Measurements from ENCODE around the gene CAPN8.
A peak's percentile ranks its signal among the peaks of the same experiment; 100 is the strongest.

CAPN8 gene

DNA sequence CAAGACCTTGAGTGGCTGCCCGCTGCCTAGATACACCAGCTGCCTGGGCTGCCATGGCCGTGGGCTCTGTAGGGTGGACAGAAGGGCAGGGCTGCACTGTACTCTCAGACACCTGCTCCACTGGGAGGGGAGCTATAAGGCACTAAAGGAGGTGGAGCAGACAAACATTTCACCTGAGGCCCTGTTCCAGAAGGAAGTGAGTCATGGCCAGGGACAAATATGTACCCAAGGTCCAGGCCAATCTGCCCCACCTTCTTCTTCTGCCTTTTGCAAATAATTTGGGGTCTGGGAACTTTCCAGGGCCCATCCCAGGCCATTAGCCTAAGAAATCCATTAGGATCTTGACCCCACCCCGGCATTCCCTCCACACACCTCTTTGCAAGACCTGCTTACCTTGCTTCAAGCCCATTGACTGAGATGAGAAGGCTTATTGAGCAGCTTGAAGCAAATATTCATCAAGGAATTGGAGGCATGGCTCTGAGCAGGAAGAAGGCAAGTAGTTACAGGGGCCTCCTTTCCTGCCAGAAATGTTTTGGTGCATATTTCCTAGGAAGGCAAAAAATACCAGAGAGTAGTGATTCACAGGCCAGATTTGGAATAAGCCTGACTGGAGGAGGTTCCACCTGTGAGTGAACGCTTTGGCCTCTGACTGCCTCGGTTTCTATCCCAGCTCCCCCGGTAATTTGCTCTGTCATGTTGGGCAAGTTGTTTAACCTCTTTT is at the start of gene CAPN8:
Gene CAPN8 (minus strand): TSS at position 110 of the 721 bp plus-strand sequence. CDS start 55 bp downstream, at position 55.
- DNase-seq (ENCODE audit: low spot score): no peak

DNA sequence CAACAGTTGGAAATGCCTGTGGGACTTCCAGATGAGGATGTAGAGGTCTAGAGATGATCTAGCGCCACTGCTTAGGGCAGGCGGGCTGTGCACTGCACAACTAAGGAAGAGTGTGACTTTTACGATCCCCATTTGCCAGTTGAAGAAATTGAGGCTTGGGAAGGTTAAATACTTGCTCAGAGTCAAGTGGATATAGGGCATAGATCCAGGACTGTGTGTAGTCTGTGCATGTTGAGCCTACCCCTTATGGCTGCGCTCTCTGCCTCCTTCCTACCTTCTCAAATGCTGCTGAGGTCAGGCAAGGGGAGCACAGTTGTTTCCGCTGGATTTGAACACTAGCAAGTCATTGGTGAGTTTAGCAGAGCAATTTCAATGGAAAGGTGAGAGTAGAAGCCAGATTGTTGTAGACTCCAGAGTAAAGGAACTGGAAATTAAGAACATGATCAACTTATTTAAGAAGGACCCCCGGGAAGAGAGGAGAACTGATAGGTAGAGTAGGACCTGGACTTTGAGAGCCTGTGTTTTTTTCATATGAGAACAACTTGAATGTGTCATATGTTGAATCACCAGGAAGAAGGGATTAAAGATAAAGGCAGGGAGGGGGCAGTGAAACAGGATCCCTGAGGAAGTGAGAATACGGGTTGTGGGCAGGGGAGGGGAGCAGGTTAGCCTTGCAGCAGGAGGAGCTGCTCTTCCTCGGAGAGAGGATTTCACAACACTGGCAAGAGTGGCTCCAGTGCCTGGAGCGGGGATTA is 49.5 kb upstream of the CAPN8 start:
- DNase-seq (ENCODE audit: low spot score): no peak

DNA sequence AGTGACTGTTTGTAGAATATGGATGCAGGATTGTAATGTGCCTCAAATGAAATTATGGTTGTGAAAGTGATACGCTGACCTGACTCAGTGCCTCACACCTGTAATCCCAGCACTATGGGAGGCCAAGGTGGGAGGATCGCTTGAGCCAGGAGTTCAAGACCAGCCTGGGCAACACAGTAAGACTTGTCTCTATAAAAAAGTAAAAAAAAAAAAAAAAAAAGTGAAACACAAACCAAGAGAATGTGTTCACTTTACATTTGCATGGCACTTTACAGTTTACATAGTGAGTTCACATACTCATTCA is 48.9 kb upstream of the CAPN8 start:
- no peak for DNase-seq (ENCODE audit: low spot score)

DNA sequence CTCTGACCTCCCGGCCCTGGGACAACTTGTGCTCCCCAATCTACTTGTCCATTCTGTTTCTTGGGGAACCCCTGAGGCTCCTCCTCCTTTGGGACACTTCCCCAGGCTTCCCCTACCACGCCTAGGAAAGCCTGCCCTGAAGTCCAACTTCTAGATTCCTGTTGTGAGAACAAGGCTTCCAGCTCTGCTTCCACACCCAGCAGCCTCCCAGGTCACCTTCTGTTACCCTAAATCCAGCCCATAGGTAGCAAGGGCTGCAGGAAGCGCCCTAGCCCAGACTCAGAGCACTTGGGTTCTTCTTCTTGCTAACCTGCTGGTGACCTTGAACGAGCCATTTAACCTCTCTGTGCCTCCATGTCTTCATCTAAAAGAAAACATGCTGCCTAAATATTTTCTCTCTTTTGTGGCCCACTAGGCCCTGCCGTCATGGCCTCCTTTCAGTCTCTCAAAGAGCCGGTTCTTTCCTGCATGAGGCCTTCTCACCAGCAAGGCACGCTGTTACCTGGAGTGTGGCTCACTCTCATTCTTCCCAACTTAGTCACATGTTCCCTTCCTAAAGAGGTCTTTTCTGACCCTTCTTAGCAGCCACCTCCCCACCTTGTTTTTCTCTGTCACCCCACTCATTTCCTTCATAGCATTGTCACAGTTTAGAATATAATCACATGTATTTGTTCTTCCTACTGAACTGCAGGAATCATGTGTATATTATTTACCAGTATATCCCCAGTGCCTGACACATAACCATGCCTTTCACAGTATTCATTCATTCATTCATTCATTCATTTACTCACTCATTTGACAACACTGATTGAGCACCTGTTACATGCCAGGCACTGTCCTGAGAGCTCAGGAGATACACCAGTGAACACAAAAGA is 48.3 kb upstream of the CAPN8 start:
- DNase-seq (ENCODE audit: low spot score): no peak

DNA sequence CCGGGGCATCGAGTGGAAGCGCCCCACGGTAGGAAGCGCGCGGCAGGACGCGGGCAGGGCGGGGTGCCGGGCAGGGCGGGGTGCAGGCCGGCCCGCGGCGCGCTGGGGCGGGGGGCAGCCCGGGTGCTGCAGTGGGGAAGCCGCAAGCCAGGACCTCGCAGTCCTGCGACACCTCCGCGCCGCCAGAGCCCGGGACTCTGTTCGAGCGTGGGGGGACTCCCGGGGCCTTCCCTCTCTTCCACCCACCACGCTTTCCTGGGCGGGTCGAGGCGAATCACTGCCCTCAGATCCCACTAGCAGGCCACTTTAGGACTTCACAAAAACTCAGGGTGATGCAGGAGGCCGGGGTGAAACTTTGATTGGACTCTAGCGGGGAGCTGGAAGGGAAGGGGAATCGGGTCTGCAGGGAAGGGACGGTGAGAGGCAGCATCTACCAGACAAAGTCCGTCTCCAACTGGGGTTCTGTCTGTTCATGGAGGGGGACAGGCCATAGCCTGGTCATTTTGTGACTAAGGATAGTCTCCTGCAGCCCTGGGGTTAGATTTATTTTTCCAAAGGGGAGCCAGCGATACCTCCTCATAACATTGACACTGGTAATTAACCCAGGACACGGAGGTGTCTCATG is 47.5 kb upstream of the CAPN8 start:
- no peak for DNase-seq (ENCODE audit: low spot score)

DNA sequence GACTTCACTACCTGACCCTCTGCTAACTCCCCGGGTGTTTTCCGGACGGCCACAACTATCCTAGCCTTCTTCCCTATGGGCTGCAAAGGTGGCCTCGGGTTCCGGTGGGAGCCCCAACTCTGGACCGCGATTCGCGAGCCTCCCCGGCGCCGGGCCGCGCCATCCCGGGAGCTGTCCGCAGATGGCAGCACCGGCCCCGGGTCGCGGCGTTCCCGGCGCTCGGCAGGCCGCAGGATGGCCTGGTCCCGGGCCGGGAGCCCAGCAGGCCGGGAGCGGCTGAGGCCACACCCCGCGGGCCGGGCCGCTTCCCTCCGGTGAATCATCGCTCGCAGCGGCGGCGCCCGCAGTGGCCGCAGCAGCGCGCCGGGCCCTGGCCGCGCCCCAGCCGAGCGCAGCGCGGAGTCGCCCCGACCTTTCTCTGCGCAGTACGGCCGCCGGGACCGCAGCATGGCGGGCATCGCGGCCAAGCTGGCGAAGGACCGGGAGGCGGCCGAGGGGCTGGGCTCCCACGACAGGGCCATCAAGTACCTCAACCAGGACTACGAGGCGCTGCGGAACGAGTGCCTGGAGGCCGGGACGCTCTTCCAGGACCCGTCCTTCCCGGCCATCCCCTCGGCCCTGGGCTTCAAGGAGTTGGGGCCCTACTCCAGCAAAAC is 46.8 kb upstream of the CAPN8 start, which contains the start of gene CAPN2:
Gene CAPN2 (plus strand): TSS at position 346 of the 656 bp plus-strand sequence. CDS start 102 bp downstream, at position 448.
- DNase-seq (ENCODE audit: low spot score): peak; percentile 84

DNA sequence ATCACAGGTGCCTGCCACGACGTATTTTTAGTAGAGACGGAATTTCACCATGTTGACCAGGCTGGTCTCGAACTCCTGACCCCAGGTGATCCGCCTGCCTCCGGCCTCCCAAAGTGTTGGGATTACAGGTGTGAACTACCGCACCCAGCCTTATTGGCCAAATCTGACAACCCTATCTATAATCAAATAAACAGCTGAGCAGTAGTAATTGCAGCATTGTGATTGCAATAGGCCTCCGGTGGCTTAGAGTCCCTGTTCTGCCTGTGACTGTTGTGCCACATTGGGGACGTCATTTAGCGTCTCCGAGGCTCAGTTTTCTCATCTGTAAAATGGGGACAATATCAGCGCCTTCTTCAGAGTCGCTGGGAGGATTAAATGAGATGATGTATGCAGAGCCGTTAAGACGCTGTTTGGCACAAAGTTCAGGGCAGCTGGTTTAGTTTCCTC is 46.3 kb upstream of the CAPN8 start:
- DNase-seq (ENCODE audit: low spot score): no peak

DNA sequence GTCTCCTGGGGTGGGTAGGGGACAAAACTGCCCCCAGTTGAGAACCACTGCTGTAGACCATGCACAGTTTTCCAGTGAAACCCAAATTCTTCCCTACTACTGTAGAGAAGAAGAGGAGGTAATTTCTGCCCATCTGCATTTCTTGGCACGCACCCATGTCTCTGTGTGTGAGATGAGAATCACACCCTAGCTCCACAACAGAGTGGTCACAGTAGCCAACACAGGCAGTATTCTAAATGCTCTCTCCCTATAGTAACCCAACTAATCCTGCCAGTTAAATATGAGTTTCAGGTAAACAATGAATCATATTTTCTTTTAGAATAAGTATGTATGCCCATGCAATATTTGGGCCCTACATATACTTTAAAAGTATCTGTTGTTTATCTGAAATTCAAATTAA is 45.7 kb upstream of the CAPN8 start:
- no peak for DNase-seq (ENCODE audit: low spot score)

DNA sequence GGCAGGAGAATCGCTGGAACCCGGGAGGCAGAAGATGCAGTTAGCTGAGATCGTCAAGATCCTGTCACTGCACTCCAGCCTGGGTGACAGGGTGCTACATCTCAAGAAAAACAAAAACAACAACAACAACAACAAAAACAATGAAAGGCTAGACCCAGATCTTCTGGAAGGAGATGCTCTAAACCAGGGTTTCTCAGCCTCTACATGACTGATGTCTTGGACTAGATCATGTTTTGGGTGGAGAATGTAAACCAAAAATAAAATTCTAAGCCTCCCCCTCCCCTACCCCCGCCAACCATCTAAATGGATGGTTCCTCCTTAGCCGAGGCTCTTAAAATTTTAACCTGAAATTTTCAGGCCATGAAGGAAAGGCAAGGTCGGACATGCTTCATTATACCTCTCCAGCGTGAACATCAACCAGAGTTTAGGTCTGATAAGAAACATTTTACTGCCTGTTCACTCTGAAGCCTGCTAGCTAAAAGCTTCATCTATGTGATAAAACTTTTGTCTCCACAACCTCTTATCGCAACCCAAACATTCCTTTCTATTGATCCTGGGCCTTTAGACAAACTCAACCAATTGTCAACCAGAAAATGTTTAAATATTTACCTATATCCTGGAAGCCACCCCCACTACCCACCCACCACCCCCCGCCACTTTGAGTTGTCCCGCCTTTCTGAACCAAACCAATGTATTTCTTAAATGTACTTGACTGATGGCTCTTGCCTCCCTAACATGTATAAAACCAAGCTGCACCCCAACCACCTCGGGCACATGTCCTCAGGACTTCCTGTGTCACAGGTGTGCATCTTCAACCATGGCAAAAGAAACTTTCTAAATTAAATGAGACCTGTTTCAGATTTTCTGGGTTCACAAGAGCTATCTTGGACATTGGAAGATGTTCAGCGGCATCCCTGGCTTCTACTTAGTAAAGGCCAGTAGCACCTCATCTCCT is 45.0 kb upstream of the CAPN8 start:
- no peak for DNase-seq (ENCODE audit: low spot score)

DNA sequence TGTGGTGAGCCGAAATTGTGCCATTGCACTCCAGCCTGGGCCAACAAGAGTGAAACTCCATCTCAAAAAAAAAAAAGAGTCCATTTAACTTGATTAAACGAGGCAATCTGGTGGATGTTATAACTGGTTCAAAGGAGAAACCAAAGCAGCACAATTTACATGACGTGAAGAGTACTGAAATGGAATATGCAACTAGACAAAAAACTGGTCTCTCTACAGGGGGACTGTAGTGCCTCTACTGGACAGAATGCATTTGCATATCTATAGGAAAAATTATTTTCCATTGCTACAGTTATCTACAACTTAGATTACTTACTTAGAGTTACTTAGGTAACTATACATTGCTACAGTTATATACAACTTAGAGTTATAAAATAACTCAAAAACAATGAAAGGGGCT is 44.1 kb upstream of the CAPN8 start:
- no peak for DNase-seq (ENCODE audit: low spot score)

DNA sequence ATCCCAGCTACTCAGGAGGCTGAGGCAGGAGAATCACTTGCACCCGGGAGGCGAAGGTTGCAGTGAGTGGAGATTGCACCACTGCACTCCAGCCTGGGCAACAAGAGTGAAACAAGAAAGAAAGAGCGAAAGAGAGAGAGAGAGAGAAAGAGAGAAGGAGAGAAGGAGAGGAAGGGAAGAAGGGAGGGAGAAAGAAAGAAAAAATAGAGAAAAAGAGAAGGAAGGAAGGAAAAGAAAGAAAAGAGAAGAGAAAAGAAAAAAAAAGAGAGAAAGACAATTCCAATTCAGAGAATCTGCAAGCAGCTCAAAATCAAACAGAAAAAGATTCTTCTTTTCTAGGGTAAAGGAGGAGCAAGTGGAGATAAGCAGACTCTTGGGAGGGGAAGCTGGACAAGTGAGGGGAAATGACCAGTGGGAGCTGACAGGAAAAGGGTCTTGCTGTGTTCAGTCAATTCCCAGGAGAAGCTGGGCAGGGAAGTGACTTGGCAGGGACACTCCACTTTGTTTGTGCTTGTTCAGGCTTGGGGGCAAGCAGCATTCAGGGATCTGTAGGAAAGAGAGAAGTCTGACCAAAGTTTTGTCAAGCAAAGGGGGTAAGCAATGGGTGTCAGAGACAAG is 43.3 kb upstream of the CAPN8 start:
- DNase-seq (ENCODE audit: low spot score): no peak

DNA sequence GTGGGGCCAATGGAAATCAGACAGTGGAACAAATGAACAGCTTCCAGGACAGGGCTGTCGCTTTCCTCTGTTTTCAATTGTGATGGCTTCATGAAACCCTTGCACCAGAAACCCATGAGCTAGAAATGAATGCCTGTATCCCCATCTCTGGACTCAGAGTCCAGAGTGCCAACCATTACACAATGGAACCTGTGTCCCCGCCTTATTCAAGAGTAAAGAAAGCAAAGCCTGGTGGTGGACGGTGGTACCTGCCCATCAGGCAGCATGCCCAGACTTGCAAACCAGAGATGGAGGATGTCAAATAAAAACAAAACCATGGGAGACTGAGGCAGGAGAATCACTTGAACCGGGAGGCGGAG is 42.5 kb upstream of the CAPN8 start:
- no peak for DNase-seq (ENCODE audit: low spot score)

DNA sequence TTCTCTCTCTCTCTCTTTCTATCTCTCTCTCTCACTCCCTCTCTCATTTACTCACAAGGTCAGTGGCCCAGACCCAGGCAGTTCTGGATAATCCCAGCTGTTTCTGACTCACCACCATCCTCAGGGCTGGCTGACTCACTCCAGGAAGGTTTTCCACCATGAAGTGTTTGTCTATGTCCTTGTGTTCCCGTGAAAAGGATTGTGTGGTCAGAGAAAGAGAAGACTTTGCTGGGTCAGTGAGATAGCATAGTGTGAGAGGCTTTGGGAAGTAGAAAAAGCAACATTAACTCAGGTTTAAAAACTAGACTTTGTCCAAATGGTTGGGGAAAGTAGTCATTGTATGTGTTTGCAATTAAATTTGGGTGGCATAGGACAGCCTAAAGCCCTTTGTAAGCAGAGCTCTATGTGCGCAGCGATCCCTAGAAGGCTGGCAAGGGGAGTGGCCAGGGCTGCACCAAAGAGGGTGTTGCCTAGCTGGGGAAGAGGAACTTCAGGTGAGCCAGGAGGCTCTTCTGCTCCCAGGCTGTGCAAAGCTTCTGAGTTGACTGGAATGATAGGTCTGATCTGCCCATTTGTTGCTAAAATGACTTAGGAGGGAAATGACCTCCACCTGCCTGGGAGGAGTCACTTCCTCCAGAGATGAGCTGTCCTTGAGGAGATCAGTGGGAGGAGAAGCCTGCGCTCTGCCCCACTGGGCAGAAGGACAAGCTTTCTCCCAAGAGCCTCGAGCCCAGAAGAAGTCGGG is 41.9 kb upstream of the CAPN8 start:
- no peak for DNase-seq (ENCODE audit: low spot score)

DNA sequence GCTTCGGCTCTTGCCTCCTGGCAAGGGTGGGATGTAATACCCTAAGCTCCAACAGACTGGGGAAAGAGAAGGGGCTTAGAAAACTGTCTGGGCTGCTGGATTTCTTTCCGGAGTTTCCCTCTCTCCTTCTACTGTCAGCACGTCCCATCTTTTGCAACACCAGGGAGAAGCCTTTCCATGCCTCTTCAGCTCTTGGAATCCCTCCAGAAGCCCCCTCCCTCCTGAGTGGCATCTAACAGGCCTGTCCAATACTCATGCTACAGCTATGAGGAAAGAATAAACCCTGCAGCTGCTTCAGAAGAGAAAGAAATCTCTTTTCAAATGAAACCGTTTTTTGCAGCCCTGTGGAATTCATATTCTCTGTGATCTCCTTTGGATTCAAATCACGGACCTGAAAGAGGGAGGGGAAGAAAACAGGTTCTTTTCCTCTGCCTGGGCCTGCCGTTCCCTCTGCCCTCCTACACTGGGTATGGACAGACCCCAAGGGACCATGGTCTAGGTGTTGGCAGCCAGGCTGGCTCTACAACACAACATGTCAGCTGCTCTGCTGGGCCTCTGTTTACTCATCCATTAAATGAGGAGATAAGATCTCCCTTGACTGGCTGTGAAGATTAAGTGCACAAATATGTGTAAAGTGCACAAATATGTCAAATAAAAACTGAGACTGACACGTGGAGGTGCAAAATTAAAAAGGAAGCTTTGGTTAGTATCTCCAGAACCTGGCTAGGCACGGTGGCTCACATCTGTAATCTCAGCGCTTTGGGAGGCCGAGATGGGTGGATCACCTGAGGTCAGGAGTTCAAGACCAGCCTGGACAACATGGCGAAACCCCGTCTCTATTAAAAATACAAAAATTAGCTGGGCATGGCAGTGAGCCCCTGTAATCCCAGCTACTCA is 40.8 kb upstream of the CAPN8 start:
- DNase-seq (ENCODE audit: low spot score): no peak

DNA sequence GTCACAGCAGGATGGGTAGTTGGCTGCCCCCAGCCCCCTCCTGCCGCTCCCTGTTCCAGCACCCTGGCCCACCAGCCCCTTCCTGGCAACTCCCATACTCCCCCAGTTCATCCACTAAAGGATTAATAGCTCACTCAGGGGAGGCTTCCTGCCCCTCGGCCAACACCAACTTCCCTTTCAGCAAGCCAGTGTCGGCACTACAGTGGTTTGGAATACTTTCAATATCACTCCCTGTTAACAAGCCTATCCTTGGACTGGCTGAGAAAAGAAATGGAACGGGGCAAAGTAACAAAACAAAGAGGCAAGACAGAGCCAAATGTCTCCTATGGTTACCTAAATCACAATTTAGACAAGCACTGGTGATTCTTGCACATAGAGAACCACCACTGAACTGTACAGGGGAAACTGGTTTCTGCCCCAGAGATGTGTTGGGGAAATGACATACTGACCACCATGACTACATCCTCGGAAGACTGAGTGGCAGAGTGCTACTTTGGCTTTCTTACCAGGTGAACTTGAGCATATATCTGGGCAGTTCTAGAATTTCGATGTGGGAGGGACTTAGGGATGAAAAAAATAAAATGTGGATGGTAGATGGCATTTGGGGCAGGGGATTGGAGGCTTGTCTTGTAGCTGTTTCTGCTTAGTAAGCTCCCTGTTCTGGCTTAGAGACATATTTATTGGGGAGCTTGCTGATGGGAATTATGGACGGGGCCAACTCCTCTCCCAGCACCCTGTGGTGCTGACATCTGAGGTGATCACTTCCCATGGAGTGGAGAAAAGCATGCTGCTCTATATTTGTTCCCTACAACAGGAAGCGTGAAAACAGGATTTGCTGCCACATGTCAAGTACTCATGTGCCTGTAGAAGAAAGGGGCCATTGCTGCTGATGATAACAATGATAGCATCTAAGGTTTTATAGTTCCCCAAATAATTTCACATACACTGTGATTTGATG is 39.7 kb upstream of the CAPN8 start:
- no peak for DNase-seq (ENCODE audit: low spot score)

DNA sequence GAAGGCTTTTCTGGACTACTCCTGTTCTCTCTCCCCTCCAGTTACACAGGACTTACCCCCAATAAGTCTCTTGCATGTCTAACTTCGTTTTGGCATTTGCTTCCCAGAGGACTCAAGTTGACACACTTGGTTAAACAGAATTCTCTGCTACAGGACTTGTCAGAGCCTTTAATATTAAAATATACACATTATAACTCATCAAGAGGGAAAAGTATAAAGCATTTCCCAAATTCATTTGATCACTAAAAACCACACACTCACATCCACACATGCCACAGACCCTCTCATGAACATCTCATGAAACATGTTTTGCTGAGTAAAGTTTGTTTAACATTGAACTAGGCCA is 38.1 kb upstream of the CAPN8 start:
- no peak for DNase-seq (ENCODE audit: low spot score)

All from HuH-7.5 (cell line).